NCI-H2081 (cell line): ENCODE results near the gene BAAT.
"Not testable (repeated sequence)": the region's sequence is repeated elsewhere in the genome, so short reads cannot be mapped to it uniquely, and the experiment has no call there.

Experiments
- DNase-seq, 2 experiments: peaks; one replicate each; lab custom pipeline; 2025; lab: John Stamatoyannopoulos, UW

Gene BAAT

GRCh38 chr9:101360647-101361046 lies 24.2 kb downstream of the BAAT start:
- DNase-seq = no peak

- no peak for DNase-seq
These were observed 25.1 kb downstream of the BAAT start for GRCh38 chr9:101359679-101360078.

GRCh38 chr9:101356619-101357018 lies 28.2 kb downstream of the BAAT start:
- DNase-seq = no peak

GRCh38 chr9:101354765-101355708 lies 29.8 kb downstream of the BAAT start:
- no peak for DNase-seq

DNA sequence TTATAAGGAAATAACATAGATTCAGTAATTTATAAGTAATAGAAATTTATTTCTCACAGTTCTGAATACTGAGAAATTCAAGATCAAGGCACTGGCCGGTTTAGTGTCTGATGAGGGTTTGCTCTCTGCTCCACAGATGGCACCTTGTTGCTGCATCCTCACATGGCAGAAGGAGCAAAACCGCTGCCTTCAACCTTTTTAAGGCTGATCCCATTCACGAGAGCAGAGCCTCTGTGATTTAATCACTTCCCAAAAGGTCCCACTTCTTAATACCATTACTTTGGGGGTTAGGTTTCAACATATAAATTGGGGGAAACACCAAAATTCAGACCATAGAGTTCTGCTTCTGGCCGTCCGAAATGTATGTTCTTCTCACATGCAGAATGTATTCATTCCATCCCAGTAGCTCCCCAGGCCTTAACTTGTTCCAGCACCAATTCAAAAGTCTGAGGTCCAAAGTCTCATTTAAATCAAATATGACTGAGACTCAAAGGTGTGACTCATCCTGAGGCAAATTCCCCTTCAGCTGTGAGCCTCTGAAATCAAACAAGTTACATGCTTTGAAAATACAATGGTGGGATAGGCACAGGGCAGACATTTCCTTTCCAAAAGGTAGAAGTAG lies 30.6 kb downstream of the BAAT start:
- no peak for DNase-seq

GRCh38 chr9:101353683-101354082 lies 31.1 kb downstream of the BAAT start:
- no peak for DNase-seq

GRCh38 chr9:101352892-101353463 lies 31.8 kb downstream of the BAAT start:
- no peak for DNase-seq

- DNase-seq = no peak
These were observed 34.5 kb downstream of the BAAT start for GRCh38 chr9:101350285-101350684.

DNA sequence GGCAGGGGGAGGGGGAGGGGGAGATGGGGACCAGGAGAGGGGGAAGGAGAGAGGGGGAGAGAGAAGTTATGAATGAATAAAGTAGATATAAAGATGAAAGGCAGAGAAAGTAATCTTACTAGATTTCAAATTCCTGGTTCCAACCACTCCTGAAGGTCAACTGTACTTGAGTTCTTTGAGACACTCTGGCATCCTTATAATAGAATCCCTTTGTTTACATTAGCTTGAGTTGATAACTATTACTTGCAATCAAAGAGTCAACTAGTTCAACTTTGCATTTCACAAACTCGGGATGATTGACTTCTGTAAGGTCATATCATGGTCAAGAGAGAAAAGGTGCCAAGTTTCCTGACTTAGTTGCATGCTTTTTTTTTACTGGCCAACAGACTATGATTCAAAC lies 42.2 kb downstream of the BAAT start:
- DNase-seq = no peak

DNA sequence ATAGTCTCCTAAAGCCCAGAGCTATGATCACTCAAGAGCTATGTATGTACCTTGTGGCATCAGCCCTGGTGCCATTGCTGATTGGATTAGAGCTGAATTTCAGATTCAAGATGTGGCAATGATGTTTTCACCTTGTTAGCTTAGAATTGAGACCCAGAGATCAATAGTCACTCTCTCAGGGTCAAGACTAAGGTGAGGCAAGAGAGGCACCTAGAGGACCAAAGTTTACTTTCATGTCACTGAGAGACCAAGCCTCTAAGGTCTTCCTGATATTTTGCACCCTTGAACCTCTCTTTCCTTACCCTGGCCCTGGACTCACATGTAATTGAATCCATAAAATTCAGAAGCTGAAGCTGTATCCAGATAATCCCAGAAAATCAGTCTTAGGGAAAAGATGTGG lies 42.8 kb downstream of the BAAT start:
- no peak for DNase-seq

DNA sequence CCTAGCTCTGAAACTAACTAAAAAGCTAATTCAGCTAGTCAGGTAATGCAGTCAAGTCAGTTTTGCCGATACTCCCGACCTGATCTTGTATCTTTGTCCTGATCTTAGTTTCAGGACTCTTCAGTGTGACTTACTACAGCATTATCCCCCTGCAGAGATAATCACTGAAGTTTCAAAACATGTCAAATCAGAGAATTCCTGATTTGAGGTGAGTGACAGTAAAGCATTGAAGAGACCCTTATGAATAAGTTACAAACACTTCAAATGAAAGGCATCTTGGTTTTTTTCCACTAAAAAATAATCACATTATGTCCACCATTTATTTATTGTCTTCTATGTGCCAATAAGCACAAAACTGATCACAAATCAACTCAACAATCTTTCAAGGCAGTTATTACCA lies 47.6 kb downstream of the BAAT start:
- no peak for DNase-seq

GRCh38 chr9:101336091-101336490 lies 48.7 kb downstream of the BAAT start:
- DNase-seq = no peak

DNA sequence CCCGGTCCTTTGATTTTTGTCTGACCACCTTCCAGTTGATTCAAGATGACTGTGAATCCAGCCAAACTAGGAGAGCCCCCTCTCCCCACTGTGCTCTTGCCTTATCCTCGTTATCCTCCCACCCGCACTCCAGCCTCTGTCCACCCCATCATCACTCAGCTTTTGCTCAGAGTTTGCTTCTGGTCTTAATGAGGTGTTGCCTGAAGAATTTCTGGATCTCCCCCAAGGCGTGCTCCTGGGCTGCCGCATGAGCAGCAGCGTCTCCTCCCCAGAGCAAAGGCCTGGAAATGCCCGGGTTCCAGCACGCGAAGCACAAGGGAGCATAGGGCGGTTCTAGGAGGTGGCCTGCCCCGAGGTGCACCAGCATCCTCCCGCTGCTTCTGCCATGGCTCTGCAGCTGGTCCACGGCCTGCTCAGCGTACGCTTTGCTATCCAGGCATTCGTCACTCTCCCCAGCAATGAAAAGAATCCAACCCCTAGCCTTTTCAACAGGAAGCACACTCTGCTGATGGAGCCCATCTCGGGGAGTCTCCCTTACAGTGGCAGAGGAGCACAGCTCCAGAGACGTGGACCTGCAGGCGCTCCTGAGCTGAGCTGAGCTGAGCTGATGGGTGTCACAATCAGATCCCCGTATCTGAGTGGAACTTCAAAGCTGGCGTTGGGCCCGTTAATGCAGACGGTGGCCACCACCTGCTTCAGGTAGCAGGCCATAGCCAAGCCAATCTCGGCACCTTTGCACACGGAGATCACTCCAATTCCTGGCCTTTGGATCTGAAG lies 50.7 kb downstream of the BAAT start:
- DNase-seq = no peak

DNA sequence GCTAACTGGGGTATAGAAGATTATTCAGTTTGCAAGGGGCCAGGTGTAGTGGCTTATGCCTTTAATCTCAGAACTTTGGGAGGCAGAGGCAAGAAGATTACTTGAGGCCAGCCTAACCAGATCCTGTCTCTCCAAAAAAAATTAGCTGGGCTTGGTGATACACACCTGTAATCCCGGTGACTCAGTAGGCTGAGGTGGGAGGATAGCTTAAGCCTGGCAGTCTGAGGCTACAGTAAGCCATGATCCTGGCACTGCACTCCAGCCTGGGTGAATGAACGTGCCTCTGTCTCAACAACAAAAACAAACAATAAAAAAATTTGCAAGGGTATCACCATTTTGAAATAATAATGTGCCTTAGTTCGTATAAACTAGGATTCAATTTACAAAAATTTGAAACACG lies 51.3 kb downstream of the BAAT start:
- no peak for DNase-seq

GRCh38 chr9:101332362-101332761 lies 52.4 kb downstream of the BAAT start:
- DNase-seq = no peak

- DNase-seq = not testable (repeated sequence)
These were observed 57.3 kb downstream of the BAAT start for GRCh38 chr9:101327422-101327909.

DNA sequence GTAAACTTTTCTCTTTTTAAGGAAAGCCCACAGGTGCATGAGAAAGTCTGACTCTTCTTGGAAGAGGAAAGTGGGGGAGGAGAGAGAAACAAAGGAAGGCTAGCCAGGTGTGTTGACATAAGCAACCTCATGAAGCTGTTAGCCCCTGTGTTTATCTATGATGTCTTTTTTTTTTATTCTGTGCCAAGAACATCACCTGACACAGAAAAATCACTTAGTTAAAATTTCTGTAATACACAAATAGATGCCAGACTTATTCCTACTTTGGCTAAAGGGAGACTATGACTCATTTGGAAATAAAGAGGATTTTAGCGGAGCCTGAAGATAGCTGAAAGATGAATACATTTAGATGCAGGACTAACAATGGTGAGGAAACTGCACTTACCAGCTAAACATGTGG lies 58.3 kb downstream of the BAAT start:
- peak; percentile 56 to 88 for DNase-seq

DNA sequence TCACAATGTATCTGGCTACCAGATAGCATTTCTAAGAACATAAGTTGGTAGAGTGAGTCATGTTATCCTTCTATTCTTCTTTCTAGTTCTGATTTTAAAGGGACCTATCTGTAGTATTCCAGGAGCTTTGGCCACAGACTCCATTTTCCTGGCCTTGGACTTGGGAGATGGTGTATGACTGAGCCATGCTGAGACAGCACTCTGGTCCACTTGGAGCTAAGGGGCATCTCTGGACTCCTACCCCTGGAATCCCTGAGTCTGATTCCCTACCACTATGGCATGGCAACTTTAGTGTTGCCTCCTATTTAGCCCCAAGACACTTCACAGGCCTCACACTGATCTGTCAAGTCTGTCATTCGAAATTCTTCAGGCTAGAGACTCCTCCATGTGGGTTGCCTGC lies 58.8 kb downstream of the BAAT start:
- DNase-seq = no peak

DNA sequence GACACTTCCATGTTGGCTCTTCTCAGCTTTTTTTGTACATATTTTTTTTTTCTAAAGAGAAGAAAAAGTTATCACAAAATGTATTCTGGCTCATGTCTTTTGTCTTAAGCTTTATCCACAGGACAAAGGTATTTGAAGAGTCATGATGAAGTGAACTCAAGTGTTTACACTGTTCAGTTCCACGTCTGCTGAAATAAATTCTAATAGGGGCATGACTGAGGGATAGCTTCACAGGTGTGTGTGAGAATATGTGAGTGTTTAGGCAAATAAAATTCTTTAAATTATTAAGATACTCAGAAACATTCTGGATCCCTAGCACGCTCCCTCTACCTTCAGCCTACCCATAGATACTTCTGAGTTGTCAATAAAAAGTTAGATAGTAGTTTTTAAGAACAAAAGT lies 59.8 kb downstream of the BAAT start:
- DNase-seq = no peak

DNA sequence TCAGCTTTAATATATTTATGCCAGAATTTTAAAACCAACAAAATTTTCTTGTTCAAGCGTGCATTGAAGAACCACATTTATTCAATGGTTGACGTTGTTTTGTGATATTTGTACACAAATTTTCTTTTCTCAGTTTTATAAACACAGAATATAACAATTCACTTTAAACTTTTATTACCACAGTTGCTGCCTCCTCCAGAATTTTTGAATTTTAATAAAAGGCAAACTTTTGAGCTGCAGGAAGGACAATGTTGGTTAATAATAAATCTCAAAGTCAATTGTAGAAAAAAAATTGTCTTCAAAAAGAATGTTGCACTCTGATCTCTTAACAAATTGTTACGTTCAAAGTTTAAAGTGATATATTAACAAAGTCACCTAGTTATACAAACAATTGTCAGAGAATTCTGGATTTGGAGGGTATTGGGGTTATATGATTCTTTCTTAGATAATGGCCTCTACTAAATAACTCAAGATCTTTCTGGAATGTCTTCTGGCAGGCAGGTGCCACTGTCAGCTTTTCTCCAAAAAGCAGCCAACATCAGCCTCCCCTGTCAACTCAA lies 60.5 kb downstream of the BAAT start:
- DNase-seq = no peak

DNA sequence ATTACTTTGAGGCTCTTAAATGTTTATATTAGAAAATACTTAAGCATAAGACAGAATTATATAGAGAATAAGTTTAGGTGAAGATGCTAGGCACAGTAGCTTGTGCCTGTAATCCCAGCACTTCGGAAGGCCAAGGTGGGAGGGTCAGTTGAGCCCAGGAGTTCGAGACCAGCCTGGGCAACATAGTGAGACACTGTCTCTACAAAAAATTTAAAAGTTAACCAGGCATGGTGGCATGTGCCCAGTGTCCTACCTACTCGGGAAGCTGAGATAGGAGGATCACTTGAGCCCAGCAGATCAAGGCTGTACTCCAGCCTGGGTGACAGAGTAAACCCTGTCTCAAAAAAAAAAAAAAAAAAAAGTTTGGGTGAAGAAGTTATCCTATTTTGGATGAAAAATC lies 61.7 kb downstream of the BAAT start:
- DNase-seq = no peak

- no peak for DNase-seq
These were observed 67.1 kb downstream of the BAAT start for GRCh38 chr9:101317735-101318134.
